GM18517 (cell line): ENCODE measurements around the gene PRR36.

Source experiments
- ATAC-seq: cut with Tn5 transposase; IDR thresholded peaks from one replicate; pipeline ENCODE4 v1.9.1; 2021; ENCODE audit warnings: mild to moderate bottlenecking, moderate library complexity; ENCODE audit not compliant: unreplicated experiment

Gene PRR36

GRCh38 chr19:7913652-7914051 is 39.5 kb upstream of the PRR36 start:
- ATAC-seq: no peak

DNA sequence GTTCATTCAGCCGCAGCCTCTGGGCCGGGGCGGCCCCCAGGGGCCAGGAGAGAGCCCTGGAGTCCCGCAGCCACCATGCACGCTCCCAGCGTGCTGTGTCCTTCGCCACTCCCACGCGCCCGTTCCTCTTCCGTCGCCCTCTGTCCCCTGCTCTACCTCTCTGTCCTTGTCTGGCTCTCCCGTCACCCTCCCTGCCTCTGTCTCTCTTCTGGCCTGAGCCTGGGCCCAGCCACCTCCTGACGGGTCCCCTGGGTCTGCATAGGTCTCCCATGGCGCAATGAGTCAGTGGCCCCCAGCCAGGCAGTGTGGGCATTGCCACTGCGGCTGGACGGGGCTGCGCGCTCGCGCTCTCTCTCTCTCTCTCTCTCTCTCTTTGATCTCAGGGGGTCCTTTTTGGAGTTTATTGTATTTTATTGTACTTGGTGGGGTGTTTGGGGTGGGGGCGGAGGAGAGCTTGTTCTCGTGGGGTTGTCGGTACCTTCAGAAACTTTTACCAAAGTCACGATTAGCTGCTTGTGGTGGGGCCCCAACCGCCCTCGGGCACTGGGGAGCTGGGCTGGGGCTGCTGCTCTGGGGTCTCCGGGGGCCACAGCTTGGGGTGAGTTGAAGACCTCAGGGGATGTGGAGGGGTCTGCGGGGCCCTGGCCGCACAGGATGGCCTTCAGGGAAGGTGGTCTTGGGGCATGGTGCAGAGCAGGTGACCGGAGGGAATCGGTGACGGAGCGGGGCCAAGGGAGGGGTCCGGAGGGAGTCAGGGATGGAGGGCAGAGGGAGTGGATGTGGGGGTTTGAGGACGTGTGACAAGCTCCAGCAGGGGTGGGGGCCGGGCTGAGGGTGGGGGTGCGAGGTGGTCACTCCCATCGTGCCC is 38.7 kb upstream of the PRR36 start:
- no peak for ATAC-seq

GRCh38 chr19:7912144-7912696 is 38.0 kb upstream of the PRR36 start:
- no peak for ATAC-seq

DNA sequence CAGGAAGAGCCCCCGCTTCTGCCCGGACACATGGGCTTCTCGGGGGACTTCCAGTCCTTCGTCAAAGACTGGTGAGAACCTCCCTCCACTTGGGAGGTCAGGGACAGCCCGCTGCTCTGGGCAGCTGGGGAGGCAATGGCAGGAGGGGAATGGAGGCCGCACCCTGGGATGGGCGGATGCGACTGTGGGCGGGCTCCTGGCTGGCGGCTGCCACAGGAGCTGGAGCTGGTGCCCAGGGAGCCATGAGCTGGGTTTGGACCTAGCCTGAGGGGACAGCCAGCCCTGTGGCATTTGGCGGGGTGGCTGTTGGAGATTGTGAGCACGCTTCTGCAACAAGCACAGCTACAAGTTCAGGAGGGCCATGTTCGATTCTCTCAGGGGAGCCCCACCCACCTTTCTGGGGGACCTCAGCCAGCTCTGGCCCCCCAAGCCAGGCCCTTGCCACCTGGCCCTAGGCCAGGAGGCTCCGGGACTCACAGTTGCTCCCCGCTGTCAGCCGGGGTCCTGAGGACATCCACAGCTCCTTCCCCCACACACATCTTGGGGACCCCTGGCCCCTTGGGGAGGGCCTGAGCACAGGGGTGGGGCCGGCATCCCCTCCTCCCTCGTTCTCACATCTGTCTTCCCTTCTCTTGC is 37.4 kb upstream of the PRR36 start:
- ATAC-seq: no peak

DNA sequence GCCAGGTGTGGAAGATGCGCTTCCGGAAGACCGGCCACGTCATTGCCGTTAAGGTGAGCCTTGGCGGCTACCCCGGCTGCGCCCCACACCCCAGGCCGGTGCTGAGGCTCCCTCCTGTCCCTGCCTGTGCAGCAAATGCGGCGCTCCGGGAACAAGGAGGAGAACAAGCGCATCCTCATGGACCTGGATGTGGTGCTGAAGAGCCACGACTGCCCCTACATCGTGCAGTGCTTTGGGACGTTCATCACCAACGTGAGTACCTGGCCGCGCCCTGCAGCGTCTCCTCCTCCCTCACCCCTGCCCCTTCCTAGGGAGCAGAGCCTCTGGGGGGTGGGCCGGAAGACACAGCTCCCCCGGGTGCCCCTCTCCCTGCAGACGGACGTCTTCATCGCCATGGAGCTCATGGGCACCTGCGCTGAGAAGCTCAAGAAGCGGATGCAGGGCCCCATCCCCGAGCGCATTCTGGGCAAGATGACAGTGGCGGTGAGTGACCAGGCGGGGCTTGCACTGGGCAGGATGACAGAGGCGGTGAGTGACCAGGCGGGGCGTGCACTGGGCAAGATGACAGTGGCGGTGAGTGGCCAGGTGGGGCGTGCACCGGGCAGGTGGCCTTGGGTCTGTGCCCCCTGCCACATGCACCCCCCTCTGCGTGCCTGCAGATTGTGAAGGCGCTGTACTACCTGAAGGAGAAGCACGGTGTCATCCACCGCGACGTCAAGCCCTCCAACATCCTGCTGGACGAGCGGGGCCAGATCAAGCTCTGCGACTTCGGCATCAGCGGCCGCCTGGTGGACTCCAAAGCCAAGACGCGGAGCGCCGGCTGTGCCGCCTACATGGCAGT is 36.4 kb upstream of the PRR36 start:
- no peak for ATAC-seq

- no peak for ATAC-seq
Observed at GRCh38 chr19:7909471-7910067, 35.4 kb upstream of the PRR36 start.

GRCh38 chr19:7908742-7909461 is 34.7 kb upstream of the PRR36 start:
- ATAC-seq: no peak

DNA sequence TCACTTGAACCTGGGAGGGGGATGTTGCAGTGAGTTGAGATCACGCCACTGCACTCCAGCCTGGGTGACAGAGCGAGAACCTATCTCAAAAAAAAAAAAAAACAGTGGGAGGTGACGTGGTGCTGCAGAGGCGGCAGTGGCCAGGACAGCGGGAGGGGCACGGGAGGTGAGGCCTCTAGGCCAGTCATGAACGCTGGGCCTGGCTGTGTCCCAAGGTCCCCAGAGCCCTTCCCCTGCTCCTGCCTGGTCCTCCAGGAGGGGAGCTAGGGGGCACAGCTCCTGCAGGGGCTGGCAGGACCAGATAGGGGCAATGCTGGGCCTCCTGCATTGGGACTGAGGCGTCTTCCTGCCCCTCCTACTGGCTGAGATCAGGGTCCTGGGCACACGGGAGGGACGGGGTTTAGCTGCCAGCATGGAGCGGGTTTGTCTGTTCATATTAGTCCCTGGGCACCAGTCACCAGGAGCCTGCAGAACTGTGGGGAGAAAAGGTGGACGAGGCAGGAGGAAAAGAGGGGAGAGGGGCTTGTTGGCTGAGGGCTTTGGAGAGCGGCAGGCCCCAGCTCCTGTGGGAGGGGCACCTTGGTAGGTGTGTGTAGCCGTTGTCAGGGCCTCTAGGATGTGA is 34.0 kb upstream of the PRR36 start:
- ATAC-seq: no peak

DNA sequence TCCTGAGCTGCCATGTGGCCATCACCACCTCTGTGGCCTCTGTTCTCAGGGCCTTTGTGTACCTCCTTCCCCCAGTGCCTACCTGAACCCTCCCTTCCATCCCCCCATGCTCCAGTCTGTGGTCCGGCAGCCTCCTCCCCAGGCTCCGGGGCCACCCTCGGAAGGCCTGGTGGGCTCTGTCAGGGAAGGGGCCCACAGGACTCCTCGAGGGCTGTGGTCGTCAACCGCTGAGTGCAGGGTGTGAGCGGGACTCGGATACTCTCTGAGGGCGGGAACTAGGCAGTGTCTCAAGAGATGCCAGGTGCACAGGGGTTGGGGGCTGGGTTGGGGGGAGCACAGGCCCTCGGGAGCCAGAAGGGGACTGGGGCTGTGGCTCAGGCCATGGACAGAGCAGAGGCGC is 33.4 kb upstream of the PRR36 start:
- ATAC-seq: no peak

GRCh38 chr19:7907122-7907521 is 32.9 kb upstream of the PRR36 start:
- ATAC-seq: no peak

DNA sequence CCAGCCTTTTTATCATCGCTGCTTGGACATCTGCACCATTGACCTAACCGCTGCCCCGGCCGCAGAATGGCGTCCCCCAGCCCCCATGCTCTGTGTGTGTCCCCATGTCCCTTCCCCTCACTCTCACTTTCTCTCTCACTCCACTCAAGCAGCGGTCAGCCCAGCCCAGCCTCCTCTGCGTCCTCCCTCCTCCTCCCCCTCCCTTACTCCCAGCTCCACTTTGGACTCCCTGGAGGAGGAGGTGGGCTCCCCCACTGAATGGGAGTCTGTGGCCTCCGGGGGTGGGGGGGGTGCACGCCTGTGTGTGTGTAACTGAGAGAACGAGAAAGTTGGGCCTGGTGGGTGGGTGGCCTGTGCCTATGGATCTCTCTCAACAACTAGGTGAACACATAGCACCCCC is 31.7 kb upstream of the PRR36 start:
- no peak for ATAC-seq

GRCh38 chr19:7905268-7905667 is 31.1 kb upstream of the PRR36 start:
- no peak for ATAC-seq

GRCh38 chr19:7904074-7905020 is 30.2 kb upstream of the PRR36 start:
- ATAC-seq: no peak

DNA sequence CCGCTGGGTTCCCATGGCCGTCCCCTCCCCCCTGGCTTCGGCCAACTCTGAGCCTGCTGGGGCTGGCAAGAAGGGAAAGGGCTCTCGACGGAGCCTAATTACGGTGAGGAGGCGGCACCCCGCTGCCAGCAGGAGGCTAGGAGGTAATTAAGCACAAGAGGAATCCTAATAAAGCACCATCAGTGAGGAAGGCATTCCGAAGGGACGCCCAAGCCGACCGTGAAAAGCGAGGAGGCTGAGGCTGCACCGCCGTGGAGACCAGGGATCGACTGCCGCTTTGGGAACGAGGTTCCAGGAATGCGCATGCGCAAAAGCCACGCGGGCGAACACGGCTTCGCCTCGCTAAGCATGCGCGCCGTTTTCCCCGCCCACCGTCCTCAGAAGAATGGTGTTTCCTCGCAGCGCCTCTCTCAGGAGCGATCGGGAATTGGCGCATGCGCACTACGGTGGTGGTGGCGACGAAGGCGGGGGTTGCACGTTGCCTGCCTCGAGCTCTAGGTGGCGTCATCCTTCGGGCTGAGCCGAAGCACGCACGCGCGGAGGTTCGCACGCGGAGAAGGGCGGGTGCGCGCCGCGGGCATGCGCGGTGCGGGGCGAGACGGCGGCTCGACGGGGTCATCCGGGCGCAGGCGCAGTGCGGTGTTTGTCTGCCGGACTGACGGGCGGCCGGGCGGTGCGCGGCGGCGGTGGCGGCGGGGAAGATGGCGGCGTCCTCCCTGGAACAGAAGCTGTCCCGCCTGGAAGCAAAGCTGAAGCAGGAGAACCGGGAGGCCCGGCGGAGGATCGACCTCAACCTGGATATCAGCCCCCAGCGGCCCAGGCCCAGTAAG is 29.3 kb upstream of the PRR36 start, which contains the start of gene MAP2K7:
Gene MAP2K7, plus strand, starts transcription at position 634 of the 830 bp plus-strand sequence. Its CDS starts 68 bp downstream, at position 702.
- peak; percentile 88 for ATAC-seq

DNA sequence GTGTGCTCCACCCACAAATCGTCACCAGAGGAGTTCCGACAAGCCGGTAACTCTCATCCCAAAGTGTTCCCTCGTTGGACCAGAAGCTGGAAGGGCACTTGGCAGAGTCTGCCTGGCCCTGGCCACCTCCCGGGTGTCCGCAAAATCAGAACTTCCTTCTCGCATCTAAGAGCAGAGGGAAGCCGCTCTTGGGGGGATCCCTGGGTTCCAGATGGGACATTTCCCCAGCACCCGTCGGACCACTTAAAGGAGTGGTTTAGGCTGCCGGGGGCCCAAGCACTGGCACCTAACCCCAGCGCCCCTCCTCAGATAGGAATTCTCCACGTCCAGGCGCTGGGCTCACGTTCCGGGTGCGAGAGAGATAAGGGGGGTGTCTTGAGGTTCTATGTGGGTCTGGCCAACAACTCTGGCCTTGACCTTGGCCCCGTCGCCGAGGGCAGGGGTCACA is 28.6 kb upstream of the PRR36 start:
- ATAC-seq: no peak

- ATAC-seq: no peak
Observed at GRCh38 chr19:7901337-7901736, 27.1 kb upstream of the PRR36 start.

GRCh38 chr19:7900931-7901330 is 26.7 kb upstream of the PRR36 start:
- ATAC-seq: no peak
